ENCODE results near the gene GABARAP. TPM values are rescaled to one million over a fixed set of nuclear protein-coding genes. Genes with fewer than 3 reads are reported as not detected.
A peak's percentile ranks its signal among the peaks of the same experiment; 100 is the strongest.

Gene GABARAP
- total RNA-seq, 1 donor from 2014 or later, result 418 TPM

DNA sequence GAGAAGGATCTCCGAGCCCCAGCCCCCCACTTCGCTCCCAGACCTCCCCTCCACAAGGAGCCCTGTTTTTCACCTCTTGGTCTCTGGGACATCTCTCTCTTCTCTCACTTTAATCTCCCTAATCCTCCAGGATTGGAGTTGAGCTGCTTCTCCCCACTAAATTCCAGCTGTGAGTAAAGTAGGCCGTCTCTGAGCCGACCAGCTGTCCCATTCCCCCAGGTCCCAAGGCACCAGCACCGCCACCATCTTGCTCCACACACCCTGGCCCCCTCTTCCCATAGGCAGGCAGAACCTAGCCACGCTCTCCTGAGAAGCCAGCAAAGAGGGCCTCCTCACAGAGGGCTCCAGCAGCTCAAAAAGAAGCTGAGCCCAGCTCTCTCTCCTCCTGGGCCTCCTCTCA lies 23.5 kb downstream of the GABARAP start:
- Mint-ChIP-seq H3K4me3 (ENCODE audit: unreplicated experiment) (peak overlapping the region; percentile 86), H3K9me3 (ENCODE audit: unreplicated experiment) (no peaks in the 10 kb centered on the region), H3K36me3 (ENCODE audit: low read depth, unreplicated experiment) (peaks cover 17% of the 10 kb centered on the region), H3K4me1 (ENCODE audit: unreplicated experiment) (peaks cover 54% of the 10 kb centered on the region), H3K27ac (ENCODE audit: unreplicated experiment) (peak overlapping the region; percentile 74), H3K27me3 (ENCODE audit: unreplicated experiment) (peaks cover 44% of the 10 kb centered on the region)
- DNase-seq (ENCODE audit: low spot score), result no peak
- TF ChIP-seq, protein P1, sequence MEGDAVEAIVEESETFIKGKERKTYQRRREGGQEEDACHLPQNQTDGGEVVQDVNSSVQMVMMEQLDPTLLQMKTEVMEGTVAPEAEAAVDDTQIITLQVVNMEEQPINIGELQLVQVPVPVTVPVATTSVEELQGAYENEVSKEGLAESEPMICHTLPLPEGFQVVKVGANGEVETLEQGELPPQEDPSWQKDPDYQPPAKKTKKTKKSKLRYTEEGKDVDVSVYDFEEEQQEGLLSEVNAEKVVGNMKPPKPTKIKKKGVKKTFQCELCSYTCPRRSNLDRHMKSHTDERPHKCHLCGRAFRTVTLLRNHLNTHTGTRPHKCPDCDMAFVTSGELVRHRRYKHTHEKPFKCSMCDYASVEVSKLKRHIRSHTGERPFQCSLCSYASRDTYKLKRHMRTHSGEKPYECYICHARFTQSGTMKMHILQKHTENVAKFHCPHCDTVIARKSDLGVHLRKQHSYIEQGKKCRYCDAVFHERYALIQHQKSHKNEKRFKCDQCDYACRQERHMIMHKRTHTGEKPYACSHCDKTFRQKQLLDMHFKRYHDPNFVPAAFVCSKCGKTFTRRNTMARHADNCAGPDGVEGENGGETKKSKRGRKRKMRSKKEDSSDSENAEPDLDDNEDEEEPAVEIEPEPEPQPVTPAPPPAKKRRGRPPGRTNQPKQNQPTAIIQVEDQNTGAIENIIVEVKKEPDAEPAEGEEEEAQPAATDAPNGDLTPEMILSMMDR (IDR thresholded peaks at IDR 0.05; ENCODE audit: unreplicated experiment), result no peak

DNA sequence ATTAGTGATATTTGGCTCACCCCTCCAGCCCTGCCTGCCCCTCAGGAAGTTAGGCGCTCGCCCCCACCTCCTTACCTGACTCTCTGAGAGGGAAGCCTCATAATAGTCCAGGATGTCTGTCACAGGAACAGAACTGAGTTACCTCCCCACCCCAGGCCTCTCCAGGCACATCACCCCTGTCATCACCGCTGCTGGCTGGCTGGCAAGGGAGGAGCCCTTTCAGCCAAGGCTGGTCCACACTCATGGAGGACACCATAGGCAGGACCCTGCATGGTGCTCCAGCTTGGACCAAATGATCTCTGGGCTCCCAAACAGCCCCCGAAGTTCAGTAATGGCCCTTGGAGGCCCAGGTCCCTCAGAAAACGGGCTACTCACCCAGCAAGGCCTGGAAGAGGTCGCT lies 24.1 kb downstream of the GABARAP start:
- Mint-ChIP-seq H3K9me3 (ENCODE audit: unreplicated experiment) (no peaks in the 10 kb centered on the region), H3K4me3 (ENCODE audit: unreplicated experiment) (peak overlapping the region; percentile 86), H3K36me3 (ENCODE audit: low read depth, unreplicated experiment) (peaks cover 17% of the 10 kb centered on the region), H3K27me3 (ENCODE audit: unreplicated experiment) (peaks cover 46% of the 10 kb centered on the region), H3K27ac (ENCODE audit: unreplicated experiment) (no peak overlapping the region), H3K4me1 (ENCODE audit: unreplicated experiment) (peaks cover 60% of the 10 kb centered on the region)
- TF ChIP-seq, protein P1 (IDR thresholded peaks at IDR 0.05; ENCODE audit: unreplicated experiment), result no peak
- no peak for DNase-seq (ENCODE audit: low spot score)

DNA sequence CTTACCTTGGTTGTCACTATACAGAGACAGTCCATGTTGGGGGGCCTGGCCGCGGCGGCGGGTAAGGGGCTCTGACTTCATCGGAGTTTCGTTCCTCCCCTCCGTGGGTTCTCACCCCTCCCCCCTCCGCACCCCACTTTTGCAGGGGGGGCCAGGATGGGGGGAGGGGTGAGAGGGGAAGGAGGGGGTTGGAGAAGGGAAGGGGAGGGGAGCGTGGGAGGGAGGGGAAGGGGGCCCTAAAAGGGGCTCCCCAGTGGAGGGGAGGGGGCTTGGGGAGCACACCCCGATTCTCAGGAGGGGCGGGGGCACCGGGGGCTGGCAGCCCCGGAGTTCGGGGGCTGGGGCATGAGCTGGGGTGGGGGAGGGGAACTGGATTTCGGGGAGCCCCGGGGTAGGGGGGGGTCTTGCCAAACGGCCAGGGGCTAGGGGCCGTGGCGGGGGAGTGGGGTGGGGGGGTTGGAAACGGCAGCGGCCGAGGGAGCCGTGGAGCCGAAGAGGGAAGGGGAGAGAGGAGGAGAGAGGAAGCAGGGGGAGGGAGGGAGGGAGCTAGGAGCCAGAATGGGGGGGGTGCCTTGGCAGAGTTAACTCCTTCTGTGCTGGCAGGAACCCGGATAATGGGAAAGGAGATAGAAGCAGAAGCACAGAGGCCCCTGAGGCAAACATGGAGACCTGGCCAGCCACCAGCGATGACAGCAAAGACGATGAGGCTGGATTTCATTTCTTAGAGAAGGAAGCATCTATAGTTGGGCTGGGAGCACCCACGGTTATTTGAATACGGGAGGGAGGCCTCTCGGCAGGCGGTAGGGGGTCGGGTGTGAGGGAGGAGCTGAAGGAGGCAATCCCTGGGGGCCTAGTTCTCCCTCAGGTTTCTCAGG lies 24.9 kb downstream of the GABARAP start:
- Mint-ChIP-seq H3K27ac (ENCODE audit: unreplicated experiment) (peak overlapping the region; percentile 92), H3K4me1 (ENCODE audit: unreplicated experiment) (peaks cover 62% of the 10 kb centered on the region), H3K4me3 (ENCODE audit: unreplicated experiment) (peak overlapping the region; percentile 91), H3K9me3 (ENCODE audit: unreplicated experiment) (no peaks in the 10 kb centered on the region), H3K36me3 (ENCODE audit: low read depth, unreplicated experiment) (peaks cover 17% of the 10 kb centered on the region), H3K27me3 (ENCODE audit: unreplicated experiment) (peaks cover 47% of the 10 kb centered on the region)
- TF ChIP-seq, protein P1 (IDR thresholded peaks at IDR 0.05; ENCODE audit: unreplicated experiment), result no peak
- peak; percentile 67 for DNase-seq (ENCODE audit: low spot score)

DNA sequence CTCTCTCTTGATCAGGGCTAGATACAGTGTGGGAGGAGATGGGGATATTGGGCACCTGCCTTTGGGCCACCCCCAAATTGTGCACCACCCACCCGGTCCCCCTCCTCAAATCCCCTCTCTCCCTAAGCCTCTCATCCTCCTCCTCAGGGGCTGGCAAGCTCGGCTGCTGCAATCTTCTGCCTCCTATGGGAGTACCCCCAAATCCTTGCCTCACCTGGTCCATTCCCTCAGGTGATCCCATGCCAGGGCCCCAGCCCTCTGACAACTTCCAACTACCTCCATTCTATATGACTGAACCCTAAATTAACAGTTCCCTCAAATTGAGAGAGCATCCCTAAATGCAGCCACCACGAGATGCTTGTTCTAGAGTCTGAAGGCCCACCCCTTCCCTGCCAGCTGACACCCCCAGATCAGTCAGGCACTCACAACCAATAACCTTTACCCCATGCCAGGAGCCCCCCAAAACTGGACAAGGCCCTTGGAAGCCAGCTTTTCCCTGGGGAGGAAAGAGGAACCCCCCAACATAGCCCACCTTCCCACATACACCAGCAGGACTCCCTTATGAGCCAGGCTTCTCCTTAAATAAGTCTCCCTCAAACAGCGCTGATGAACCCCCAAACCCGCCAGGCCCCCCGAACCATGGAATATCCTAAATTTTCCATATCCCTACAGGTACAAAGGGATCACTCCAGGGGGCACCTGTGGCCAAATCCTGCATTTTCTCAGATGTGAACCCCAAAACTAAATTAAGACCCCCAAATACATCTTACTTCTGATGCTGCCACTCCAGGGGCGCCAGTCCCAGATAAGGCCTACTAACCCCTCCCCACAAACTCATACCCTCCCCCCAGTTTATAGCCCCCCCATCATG lies 25.8 kb downstream of the GABARAP start:
- H3K4me3 Mint-ChIP-seq (ENCODE audit: unreplicated experiment), result peak overlapping the region; percentile 91

More for the DNA sequence above, 25.8 kb downstream of the GABARAP start:
- no peaks in the 10 kb centered on the region for H3K9me3 Mint-ChIP-seq (ENCODE audit: unreplicated experiment)
- H3K4me1 Mint-ChIP-seq (ENCODE audit: unreplicated experiment), result peaks cover 68% of the 10 kb centered on the region
- peaks cover 42% of the 10 kb centered on the region for H3K27me3 Mint-ChIP-seq (ENCODE audit: unreplicated experiment)
- H3K36me3 Mint-ChIP-seq (ENCODE audit: low read depth, unreplicated experiment), result peaks cover 12% of the 10 kb centered on the region
- TF ChIP-seq, protein P1 (IDR thresholded peaks at IDR 0.05; ENCODE audit: unreplicated experiment), result no peak
- DNase-seq (ENCODE audit: low spot score), result no peak
- H3K27ac Mint-ChIP-seq (ENCODE audit: unreplicated experiment), result peak overlapping the region; percentile 86

Measured in endothelial cell (in vitro differentiated cells).